HuH-7.5 (cell line): ENCODE measurements around the gene SLC2A11.

Source experiments
- DNase-seq: peaks from one replicate; pipeline ENCODE4 v3.0.0; 2011; ENCODE audit warnings: low spot score

The SLC2A11 gene

DNA sequence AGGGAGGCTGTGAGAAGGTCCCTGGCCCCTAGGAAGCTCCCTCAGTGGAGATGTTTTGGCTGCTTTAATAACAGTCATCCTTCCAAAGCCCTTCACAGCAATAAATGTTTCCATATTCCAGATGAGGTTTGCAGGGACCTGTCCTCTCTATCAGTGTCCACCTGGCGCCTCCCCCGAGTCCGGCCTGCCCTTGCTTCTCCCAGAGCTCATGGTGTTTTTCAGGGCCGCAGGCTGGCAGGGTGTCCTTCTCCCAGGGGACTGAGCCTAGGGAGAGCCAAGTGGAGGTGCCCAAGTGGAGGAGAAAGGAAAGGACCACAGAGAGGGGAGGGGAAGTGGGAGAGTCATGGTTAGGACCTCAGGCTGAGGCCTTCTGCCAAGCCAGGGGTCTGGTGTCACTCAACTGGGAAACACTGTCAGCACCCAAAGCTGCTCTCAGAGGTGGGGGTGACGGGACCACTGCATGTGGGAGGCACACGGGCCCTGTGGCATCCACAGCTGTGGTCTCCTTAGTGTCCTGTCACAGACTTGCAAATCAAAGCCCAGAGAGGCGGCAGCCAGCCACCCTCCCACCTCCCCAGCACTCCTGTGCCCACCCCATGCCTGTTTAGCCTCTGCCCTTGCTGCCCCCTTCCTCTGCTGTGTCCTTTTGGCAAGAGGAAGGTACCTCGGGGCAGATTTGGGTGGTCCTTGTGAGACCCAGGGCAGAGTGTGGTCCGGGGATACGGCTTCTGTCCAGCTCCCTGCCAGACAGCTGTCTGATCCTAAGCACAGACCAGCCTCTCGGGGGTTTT, 25.3 kb upstream of the SLC2A11 start:
- no peak for DNase-seq

DNA sequence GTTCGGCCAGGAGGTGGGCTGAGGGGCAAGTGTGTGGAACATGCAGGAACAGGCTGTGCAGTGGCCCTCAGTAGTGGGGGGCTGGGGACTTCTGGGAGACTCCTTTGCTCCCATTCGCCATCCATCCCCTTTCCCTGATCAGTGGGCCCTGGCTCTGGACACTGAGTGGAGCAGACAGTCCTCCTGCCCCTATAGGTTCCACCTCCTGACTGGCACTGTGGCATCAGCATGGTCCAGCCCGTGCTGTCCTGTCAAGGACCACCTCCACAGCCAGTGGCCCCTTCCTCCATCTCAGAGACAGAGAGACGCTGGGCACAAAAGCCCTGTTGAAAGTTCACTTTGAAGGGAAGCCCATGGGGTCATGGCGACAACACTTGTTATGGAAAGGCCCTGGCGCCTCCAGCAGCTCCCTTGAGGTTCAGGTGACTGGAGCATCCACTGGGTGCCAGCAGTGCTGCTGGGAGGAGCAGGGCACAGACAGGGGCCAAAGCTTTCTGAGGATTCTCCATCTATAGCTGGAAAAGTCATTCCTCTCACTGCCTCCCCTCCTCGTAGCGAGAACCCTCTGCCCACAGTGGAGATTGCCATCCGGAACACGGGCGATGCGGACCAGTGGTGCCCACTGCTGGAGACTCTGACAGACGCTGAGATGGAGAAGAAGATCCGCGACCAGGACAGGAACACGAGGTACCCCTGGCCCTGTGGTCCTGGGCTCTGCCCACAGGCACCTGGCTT, 24.5 kb upstream of the SLC2A11 start:
- no peak for DNase-seq

DNA sequence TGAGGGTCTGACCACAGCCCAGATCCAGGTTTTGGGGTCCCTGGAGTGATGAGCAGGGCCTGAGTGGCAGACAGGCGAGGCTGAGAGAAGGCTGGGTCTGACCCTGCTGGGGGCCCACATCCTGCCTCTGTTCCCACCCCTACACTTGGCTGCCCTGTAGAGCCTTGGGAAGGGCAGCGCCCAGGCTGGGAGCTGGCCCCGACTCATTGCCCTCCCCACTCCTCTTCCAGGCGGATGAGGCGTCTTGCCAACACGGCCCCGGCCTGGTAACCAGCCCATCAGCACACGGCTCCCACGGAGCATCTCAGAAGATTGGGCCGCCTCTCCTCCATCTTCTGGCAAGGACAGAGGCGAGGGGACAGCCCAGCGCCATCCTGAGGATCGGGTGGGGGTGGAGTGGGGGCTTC, 23.8 kb upstream of the SLC2A11 start:
- DNase-seq: no peak

DNA sequence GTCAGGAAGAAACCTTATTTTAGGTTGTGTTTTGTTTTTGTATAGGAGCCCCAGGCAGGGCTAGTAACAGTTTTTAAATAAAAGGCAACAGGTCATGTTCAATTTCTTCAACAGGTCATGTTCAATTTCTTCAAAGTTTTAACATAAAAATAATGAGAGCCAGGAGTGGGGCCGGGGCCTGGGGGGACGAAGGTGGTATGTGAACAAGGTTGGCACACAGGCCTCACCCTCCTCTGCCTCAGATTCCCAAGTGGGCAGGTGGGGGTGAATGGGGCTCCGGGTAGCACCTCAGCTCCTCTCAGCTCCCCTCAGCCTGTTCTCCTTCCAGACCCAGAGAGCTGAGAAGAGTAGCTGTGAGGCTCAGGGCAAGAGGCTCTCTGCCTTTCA, 23.3 kb upstream of the SLC2A11 start:
- no peak for DNase-seq

DNA sequence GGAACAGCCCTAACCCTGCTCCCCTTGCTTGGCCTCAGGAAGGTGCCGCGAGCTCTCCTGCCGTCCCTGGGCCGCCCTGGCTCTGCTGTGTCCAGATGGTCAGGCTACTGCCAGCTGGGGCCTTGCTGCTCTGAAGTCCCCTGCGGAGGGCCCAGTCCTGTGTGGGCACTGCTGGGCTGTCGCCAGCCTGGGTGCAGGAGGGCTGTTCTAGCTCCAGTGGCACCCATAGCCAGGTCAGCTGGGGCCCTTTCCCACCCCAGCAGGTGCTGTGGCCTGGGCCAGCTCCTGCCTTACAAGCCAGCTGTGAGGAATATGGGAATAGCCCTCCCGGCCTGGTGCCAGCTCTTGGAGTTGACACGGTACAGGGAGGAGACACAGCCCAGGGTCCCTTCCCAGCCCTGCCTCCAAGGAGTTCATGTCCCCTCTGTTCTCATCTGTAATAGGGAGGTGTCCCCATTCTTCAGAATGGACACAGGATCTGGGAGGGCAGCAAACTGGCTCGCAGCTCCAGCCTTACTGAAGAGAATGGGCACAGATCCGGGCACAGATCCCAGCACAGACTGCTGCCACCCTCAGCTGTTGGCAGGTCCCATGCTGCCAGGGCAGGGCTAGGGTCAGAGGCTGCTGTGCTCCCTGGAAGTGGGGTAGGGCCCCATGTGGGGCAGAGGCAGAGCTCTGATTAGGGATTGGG, 22.7 kb upstream of the SLC2A11 start:
- DNase-seq: no peak

DNA sequence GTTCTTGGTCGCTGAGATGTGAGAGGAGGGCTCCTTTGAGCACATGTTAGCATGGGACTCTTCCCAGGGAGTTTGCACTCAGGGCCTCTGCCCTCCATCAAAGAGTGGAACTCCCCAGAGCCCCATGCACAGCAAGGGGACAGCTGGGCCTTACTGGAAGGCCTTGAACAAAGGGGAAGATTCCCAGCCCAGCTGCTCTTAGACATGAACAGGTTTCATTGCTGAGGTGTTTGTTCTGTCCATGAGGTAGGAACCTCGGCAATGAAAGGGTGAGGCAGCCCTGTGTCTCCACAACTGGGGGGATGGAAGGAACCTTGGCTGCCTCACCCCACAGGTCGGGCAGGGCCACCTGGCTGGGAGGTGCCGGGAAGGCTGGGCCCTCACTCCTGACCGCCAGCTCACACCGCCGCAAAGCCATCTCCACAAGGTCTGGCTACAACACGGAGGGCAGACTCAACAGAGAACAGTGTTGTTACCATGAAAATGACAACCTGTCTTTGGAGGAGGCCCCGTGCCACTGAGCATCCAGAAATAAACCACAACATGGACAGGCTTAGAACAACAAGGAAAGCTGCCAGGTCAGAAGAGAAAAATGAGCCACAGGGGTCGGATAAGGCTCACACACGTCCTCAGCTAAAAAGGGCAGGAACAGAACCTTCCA, 22.1 kb upstream of the SLC2A11 start:
- DNase-seq: no peak

DNA sequence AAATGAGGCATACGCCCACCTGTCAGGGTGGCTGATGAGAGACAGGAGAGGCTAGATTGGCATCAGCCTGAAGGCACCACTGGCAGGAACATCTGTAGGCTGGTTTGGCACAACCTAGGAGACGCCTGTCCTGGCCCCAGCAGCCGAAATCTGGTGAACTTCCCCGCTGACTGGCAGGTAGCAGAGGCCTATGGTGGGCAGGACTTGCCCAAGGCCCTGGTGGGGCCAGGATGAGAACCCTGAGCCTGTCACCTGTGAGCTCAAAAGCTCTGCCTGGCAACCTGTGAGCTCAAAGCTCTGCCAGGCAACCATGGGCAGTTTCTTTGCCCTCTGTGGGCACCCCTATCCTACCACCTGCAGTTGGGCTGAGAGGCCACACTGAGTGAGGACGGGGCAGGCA, 21.4 kb upstream of the SLC2A11 start:
- no peak for DNase-seq

DNA sequence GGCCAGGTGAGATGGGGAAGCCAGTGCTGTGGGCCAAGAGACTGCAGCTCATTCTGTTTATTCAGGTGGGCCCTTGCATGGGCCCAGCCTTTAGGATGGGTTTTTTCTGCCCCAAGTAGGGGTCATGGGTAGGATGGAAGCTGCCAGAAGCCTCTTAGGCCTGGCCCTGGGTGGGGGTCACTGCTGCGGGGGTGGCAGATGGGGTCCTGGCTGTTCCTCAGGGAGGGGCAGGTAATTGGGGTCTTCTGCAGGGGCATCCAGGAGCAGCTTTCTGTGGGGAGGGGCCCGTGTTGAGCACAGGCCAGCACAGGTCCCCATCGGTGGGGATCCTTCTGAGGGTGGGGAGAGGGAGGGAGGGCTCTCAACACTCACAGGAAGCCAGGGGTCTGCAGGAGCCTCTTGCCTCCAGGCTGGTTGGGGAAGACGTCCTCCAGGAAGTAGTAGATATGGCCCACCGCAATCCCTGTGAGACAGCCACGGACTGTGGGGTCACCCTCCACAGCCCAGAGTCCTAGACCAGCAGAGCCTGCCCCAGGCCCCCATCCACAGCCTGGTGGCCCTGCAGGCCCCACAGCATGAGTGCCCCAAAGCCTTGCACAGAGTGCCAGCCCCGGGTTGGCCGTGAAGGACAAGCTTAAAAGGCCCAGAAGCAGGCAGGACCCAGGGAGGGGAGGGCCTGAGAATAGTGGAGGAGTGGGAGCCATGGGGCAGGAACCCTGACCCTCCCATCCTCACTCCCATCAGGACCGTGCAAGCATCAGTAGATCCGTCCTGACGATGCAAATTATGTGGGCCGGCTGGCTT, 20.8 kb upstream of the SLC2A11 start:
- DNase-seq: no peak

DNA sequence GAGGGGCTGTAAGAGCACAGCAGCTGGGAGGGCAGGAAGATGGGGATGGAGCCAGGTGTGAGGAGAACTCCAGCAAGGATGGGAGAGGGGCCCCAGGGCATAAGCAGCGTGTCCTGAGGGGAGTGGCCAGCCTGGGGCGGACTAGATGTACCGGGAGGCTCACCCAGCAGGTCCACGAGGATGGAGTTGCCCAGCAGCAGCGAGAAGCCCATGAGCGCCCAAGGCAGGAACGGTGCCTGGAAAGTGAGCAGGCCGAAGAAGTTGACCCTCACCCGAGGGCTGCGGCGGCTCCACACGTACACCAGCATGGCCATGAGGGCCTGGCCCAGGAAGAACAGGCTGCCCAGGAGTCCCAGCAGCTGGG, 20.2 kb upstream of the SLC2A11 start:
- no peak for DNase-seq

DNA sequence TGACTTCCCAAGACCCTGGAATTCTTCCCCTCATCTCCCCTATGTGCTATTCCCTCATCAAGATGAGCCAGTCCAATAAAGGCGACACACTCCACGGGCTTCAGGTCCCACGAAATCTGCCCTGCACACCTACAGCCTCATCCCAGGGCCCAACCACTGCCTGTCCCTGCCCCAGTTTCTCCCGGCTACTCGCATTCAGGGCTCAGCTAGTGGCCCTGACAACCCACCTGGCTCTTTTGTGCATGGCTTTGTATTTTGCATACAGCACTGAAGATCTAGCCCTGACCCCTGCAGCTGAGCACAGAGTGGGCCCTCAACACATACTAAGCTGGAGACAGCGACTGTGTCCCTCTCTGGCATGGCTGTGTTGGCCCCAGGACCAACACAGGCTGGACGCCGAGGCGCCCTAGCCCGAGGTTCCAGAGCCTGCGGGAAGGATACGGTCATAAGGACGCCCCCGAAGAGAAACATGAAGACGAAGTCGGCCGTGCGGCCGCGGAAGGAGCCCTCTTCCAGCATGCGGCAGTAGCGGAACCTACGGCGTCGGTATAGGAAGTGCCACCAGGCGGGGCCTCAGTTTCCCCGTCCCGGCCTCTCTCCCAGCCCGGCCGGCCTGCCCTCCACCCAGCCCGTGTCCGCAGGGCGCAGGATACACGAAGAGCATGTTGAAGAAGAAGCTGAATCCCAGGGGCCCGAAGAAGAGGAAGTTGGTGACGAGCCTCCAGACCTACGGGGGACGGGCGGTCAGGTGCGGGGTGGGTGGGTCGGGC, 19.6 kb upstream of the SLC2A11 start:
- no peak for DNase-seq

DNA sequence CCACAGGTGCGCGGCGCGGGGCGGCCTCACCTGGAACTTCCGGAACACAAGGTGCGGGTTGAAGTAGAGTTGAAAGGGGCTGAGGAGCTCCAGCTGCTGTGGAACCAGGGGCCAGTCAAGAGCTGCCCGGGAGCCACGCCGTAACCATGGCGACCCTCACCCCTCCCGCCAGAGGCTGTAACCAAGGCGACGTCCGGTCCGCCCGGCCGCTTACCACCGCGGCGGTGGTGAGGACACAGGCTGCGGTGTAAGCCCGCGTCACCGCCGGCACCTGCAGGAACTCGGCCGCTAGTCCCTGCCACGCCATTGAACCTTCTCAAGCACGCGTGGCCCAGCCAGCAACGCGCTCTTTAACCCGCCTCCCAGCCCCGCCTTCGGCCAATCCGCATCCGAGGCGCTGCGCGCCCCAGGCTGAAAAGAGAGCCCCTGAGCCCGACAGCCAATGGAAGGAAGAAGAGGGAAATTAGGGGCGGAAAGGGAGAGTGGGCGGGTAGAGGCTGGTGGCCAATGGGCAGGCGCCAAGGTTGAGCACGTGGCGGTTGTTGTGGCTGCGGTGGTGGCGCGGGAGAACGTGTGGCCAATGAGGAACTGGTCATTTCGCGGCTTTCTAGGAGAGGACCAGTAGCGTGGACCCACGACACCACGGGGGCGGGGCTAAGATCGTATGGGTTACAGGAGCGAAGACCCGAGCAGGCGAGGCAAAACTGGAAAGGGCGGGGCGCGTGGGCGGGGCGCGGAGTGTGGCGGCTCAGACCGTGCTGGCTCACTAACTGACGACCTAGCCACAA, 18.8 kb upstream of the SLC2A11 start, which contains the start of gene DERL3:
Gene DERL3 (minus strand): TSS at position 326 of the 788 bp plus-strand sequence. CDS start 19 bp downstream, at position 307.
- no peak for DNase-seq

DNA sequence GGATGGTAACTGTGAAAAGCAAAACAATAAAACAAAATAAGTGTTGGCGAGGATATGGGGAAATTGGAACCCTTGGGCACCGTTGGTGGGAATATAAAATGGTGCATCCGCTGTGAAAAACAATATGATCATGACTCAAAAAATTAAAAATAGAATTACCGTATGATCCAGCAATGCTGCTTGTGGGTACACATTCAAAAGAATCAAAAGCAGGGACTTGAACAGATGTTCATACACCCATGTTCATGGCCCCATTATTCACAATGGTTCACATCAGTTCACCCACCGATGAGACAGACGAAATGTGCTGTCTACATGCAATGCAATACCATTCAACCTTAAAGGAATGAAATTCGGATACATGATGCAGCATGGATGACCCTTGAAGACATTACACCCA, 17.6 kb upstream of the SLC2A11 start:
- no peak for DNase-seq

DNA sequence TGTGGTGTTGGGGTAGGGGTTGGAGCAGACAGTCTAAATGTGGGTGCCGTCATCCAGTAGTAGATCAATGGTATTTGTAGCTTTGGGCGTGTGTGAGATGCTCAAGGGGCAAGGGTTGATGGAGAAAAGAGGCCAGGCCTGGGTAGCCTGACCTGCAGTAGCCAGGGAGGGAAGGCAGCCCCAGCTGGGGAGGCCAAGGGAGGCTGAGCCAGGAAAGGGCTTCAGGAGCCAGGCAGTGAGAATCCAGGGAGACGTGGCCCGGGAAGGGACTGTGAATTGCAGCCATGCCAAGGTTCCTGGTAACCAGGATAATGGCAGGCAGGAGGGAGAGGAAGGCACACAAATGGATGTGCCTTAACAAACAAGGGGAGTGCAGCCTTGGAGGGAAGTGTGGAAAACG, 16.4 kb upstream of the SLC2A11 start:
- DNase-seq: no peak

DNA sequence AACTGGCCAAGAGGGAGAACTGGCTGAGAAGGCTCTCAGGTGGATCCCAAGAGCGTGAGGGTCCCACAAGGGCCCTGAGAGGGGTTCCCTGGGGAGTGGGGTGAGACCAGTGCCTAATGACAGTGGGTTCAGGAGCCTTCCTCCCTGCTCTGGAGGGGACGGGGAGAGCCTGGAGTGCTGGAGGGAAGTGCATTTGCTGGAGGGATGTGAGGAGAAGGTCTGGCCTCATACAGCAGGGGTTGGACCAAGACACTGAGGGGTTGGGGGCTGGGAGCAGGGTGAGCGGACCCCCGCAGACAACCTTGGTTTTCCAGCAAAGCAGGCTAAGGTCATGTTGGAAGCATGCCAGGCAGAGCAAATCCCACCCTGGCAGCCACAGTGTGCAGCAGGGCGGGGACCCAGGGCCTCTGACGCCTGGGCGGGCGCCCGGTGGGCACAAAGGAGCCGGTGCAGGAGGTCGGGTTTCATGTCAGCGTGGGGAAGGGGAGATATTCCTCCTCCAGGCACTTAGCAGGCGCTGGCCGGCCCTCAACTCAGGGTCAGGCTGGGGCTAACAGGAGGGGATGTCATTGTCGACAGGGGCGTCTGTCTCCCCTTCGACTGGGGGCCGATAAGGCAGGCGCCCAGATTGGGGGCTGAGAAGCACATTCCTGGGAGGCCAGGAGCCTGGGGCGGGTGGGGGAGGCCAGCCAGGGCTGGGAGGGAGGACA, 15.8 kb upstream of the SLC2A11 start:
- no peak for DNase-seq

DNA sequence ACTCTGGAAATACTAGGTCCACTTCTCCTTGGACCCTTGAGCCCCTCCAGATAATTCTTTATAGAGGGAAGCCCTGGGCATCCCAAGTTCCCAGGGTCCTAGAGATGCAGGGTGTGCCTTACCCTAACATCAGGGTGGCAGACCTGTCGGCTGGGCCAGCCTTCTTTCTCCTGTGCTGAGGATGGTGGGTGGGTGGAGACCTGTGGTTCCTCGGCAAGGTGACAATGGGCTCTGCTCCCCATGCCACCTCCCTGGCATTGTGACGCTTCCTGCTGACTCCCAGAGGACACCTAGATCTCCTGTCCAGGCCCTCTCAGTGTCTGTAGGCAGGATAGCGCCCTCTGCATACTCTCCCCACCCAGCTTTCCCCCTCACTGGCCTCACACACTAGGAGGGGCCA, 15.1 kb upstream of the SLC2A11 start:
- no peak for DNase-seq

DNA sequence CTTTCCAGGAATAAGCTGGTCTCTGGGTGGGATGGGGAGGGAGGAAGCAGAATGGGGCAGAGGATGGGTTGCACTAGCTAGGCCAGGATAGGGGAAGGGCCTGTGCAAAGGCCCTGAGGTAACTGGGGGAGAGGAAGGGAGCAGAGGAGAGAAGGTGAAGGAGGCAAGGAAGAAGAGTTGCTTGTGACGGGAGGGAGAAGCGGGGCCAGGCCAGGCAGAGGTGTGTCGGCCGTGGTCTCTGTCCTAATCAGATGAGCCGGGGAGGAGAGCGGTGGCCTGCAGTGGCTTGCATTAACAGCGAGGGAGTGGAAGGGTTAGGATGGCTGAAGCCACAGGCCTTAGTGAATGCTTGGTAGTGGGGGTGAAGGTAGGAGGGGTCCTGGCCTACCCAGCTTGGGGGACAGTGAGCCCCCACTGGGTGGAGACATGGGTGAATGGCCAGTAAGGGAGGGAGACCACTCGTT, 12.9 kb upstream of the SLC2A11 start:
- DNase-seq: no peak

DNA sequence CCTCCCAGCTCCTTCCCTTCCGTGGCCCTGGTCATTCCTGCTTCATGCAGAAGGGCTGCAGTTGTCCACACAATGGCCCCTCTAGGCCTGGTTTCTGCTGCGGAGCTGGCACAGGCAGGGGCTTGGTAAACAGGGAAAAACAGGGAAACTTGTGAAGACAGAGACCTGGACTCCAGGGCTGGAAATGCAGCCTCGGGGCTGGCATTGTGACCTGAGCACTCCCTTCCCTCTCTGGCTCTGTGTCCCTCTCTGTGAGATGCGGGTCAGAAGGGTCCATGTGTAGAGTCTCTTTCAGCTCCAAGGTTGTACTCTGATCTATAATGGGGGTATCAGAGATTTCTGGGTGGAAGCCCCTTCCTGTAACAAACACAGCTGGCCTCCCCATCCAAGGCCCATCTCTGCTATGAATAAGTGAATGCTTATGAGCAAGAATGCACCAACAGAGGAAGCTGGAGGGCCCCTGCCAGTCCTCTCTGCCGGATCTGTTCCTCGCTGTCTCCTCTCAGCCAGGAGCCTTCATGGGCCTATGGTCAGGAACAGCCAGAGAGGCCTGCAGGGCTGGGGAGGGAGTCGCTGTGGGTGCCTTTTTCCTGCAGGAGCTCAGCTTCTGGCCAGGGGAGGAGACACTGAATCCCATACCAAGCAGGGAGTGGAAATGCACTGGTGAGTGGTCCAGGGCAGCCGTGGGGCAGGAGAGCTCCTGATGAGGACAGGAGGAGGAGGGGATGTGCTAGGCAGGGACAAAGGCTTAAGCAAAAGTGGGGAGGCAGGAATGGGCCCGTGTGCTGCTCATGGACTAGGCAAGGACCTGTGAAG, 12.2 kb upstream of the SLC2A11 start:
- DNase-seq: no peak

DNA sequence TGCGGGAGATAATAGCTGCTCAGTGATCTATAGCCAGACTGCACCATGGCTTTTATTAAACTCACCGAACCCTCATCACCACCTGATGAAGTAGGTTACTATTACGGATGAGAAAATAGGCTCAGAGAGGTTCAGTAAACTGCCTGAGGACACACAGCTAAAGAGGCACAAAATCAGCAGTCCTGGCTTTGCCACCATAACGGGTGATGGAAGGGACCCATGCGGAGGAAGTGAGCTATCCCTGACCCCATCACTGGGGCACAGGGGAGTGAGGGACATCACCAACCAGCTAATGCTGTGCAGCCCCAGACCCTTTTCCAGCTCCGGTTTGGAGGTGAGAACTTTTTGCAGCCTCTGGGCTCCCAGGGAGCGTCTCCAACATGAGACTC, 11.6 kb upstream of the SLC2A11 start:
- DNase-seq: no peak
